Measurements from ENCODE around the gene LHPP. TPM values are rescaled to one million over a fixed set of nuclear protein-coding genes. Genes with fewer than 3 reads are reported as not detected.

Gene LHPP
- total RNA-seq, 1 donor from 2014 or later, result 7.6 TPM

- H3K27ac ChIP-seq (replicated peaks), result no peak overlapping the region
Measured at GRCh38 chr10:124515244-124515970, 53.8 kb downstream of the LHPP start.

GRCh38 chr10:124516181-124516580, 54.6 kb downstream of the LHPP start:
- H3K4me3 ChIP-seq, result no peak overlapping the region
- no peak overlapping the region for H3K27ac ChIP-seq (replicated peaks)
- no peaks in the 10 kb centered on the region for H3K4me1 ChIP-seq
- no peak for DNase-seq
- H3K9me3 ChIP-seq (replicated peaks), result no peaks in the 10 kb centered on the region
- H3K27me3 ChIP-seq (ENCODE audit: low read depth), result no peaks in the 10 kb centered on the region
- no peaks in the 10 kb centered on the region for H3K36me3 ChIP-seq
- TF ChIP-seq CTCF (IDR thresholded peaks at IDR 0.05; ENCODE audit: borderline replicate concordance), result no peak
- intact Hi-C loops (cut with micrococcal nuclease), result no loop called here

More at GRCh38 chr10:124515244-124515970, 53.8 kb downstream of the LHPP start:
- Histone ChIP-seq H3K4me3 (no peak overlapping the region), H3K36me3 (no peaks in the 10 kb centered on the region), H3K27me3 (ENCODE audit: low read depth) (no peaks in the 10 kb centered on the region), H3K9me3 (replicated peaks) (no peaks in the 10 kb centered on the region), H3K4me1 (no peaks in the 10 kb centered on the region)
- TF ChIP-seq CTCF (IDR thresholded peaks at IDR 0.05; ENCODE audit: borderline replicate concordance), result no peak
- no peak for DNase-seq
- intact Hi-C loops (cut with micrococcal nuclease), result no loop called here

- no peaks in the 10 kb centered on the region for H3K36me3 ChIP-seq
- no peak for DNase-seq
- no peak overlapping the region for H3K27ac ChIP-seq (replicated peaks)
- no peaks in the 10 kb centered on the region for H3K4me1 ChIP-seq
- H3K9me3 ChIP-seq (replicated peaks), result no peaks in the 10 kb centered on the region
- H3K27me3 ChIP-seq (ENCODE audit: low read depth), result no peaks in the 10 kb centered on the region
- H3K4me3 ChIP-seq, result no peak overlapping the region
- intact Hi-C loops (cut with micrococcal nuclease), result no loop called here
- TF ChIP-seq CTCF (IDR thresholded peaks at IDR 0.05; ENCODE audit: borderline replicate concordance), result no peak
Measured at GRCh38 chr10:124516746-124517397, 55.2 kb downstream of the LHPP start.

- no peaks in the 10 kb centered on the region for H3K9me3 ChIP-seq (replicated peaks)
- H3K4me3 ChIP-seq, result no peak overlapping the region
- no peak for TF ChIP-seq CTCF (IDR thresholded peaks at IDR 0.05; ENCODE audit: borderline replicate concordance)
- no peaks in the 10 kb centered on the region for H3K27me3 ChIP-seq (ENCODE audit: low read depth)
- DNase-seq, result no peak
- no peak overlapping the region for H3K27ac ChIP-seq (replicated peaks)
- intact Hi-C loops (cut with micrococcal nuclease), result no loop called here
- peaks cover 3% of the 10 kb centered on the region for H3K4me1 ChIP-seq
- no peaks in the 10 kb centered on the region for H3K36me3 ChIP-seq
Measured at GRCh38 chr10:124517461-124517860, 55.8 kb downstream of the LHPP start.

GRCh38 chr10:124517931-124518330, 56.3 kb downstream of the LHPP start:
- H3K9me3 ChIP-seq (replicated peaks), result no peaks in the 10 kb centered on the region
- H3K27ac ChIP-seq (replicated peaks), result no peak overlapping the region
- DNase-seq, result no peak
- no peaks in the 10 kb centered on the region for H3K27me3 ChIP-seq (ENCODE audit: low read depth)
- H3K4me1 ChIP-seq, result peaks cover 7% of the 10 kb centered on the region
- intact Hi-C loops (cut with micrococcal nuclease), result no loop called here
- no peak overlapping the region for H3K4me3 ChIP-seq
- no peak for TF ChIP-seq CTCF (IDR thresholded peaks at IDR 0.05; ENCODE audit: borderline replicate concordance)
- no peaks in the 10 kb centered on the region for H3K36me3 ChIP-seq
